Measurements from ENCODE around the gene MAML1.

The MAML1 gene

DNA sequence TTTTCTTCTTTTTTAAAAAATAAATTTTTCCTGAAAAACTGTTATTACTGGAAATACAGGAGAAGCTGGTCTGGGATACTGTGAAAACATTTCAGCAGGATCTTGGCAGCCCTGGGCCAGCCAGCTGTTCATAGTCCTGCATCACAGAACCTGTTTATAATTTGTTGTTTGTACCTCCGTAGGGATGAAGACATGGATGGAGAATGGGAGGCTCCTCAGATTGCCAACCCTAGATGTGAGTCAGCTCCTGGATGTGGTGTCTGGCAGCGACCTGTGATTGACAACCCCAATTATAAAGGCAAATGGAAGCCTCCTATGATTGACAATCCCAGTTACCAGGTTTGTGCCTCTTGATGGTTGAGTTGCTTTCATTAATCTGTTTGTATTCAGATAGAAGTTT, 12.4 kb upstream of the MAML1 start:
- no peak for ATAC-seq
- TF ChIP-seq, protein P1, sequence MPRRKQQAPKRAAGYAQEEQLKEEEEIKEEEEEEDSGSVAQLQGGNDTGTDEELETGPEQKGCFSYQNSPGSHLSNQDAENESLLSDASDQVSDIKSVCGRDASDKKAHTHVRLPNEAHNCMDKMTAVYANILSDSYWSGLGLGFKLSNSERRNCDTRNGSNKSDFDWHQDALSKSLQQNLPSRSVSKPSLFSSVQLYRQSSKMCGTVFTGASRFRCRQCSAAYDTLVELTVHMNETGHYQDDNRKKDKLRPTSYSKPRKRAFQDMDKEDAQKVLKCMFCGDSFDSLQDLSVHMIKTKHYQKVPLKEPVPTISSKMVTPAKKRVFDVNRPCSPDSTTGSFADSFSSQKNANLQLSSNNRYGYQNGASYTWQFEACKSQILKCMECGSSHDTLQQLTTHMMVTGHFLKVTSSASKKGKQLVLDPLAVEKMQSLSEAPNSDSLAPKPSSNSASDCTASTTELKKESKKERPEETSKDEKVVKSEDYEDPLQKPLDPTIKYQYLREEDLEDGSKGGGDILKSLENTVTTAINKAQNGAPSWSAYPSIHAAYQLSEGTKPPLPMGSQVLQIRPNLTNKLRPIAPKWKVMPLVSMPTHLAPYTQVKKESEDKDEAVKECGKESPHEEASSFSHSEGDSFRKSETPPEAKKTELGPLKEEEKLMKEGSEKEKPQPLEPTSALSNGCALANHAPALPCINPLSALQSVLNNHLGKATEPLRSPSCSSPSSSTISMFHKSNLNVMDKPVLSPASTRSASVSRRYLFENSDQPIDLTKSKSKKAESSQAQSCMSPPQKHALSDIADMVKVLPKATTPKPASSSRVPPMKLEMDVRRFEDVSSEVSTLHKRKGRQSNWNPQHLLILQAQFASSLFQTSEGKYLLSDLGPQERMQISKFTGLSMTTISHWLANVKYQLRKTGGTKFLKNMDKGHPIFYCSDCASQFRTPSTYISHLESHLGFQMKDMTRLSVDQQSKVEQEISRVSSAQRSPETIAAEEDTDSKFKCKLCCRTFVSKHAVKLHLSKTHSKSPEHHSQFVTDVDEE (CRISPR knock-in tag; IDR thresholded peaks at IDR 0.05) = no peak

DNA sequence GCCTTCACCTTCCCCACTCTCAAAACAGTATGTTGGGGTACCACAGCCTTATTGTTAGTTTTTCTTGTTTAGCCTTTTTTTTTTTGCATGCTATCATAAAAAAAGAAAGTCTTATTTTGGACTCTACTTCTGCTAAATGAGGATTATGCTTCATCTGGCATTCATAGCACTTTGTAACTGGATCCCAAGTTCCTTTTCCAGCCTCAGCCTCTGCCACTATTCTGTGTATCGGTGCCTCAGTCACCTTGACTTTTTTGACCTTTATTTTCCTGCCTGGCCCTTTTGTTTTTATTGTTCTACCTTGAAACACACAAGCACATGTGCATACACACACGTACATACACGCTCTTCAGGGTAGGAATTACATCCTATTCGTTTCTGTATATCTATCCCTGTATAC, 8.5 kb upstream of the MAML1 start:
- no peak for ATAC-seq
- TF ChIP-seq TOX (CRISPR knock-in tag; IDR thresholded peaks at IDR 0.05; ENCODE audit: borderline replicate concordance) (no peak), OSR1 (CRISPR knock-in tag; IDR thresholded peaks at IDR 0.05) (no peak)
- TF ChIP-seq, protein P2, sequence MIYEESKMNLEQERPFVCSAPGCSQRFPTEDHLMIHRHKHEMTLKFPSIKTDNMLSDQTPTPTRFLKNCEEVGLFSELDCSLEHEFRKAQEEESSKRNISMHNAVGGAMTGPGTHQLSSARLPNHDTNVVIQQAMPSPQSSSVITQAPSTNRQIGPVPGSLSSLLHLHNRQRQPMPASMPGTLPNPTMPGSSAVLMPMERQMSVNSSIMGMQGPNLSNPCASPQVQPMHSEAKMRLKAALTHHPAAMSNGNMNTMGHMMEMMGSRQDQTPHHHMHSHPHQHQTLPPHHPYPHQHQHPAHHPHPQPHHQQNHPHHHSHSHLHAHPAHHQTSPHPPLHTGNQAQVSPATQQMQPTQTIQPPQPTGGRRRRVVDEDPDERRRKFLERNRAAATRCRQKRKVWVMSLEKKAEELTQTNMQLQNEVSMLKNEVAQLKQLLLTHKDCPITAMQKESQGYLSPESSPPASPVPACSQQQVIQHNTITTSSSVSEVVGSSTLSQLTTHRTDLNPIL (CRISPR knock-in tag; IDR thresholded peaks at IDR 0.05; ENCODE audit: low read depth) = no peak

DNA sequence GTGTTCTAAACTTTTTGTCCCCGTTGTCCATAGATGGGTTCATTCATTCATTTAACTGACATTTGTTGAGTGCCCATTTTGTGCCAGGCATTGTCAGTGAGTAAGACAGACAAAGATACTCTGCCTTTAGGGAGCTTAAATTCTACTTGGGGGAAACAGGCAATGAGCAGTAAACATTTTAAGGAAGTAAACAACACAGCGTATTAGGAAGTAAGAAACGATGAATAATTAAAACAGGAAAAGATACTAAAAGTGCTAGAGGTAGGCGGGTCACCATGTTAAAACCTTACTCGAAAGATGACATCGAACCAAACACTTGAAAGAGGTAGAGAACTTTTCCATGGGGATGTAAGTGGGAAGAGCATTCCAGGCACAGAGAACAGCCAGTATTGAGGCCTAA, 5.5 kb upstream of the MAML1 start:
- TF ChIP-seq, protein P3, sequence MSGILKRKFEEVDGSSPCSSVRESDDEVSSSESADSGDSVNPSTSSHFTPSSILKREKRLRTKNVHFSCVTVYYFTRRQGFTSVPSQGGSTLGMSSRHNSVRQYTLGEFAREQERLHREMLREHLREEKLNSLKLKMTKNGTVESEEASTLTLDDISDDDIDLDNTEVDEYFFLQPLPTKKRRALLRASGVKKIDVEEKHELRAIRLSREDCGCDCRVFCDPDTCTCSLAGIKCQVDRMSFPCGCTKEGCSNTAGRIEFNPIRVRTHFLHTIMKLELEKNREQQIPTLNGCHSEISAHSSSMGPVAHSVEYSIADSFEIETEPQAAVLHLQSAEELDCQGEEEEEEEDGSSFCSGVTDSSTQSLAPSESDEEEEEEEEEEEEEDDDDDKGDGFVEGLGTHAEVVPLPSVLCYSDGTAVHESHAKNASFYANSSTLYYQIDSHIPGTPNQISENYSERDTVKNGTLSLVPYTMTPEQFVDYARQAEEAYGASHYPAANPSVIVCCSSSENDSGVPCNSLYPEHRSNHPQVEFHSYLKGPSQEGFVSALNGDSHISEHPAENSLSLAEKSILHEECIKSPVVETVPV (CRISPR knock-in tag; IDR thresholded peaks at IDR 0.05) = no peak
- no peak for TF ChIP-seq ESRRG (CRISPR knock-in tag; IDR thresholded peaks at IDR 0.05)
- no peak for TF ChIP-seq TOX (CRISPR knock-in tag; IDR thresholded peaks at IDR 0.05; ENCODE audit: borderline replicate concordance)
- no peak for TF ChIP-seq ZNF8 (CRISPR knock-in tag; IDR thresholded peaks at IDR 0.05)
- no peak for TF ChIP-seq GLIS3 (CRISPR knock-in tag; IDR thresholded peaks at IDR 0.05)
- TF ChIP-seq ISL1 (CRISPR knock-in tag; IDR thresholded peaks at IDR 0.05) = no peak
- TF ChIP-seq, protein P4, sequence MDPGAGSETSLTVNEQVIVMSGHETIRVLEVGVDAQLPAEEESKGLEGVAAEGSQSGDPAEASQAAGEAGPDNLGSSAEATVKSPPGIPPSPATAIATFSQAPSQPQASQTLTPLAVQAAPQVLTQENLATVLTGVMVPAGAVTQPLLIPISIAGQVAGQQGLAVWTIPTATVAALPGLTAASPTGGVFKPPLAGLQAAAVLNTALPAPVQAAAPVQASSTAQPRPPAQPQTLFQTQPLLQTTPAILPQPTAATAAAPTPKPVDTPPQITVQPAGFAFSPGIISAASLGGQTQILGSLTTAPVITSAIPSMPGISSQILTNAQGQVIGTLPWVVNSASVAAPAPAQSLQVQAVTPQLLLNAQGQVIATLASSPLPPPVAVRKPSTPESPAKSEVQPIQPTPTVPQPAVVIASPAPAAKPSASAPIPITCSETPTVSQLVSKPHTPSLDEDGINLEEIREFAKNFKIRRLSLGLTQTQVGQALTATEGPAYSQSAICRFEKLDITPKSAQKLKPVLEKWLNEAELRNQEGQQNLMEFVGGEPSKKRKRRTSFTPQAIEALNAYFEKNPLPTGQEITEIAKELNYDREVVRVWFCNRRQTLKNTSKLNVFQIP (CRISPR knock-in tag; IDR thresholded peaks at IDR 0.05; ENCODE audit: borderline replicate concordance, low read depth) = no peak
- TF ChIP-seq PPARA (CRISPR knock-in tag; IDR thresholded peaks at IDR 0.05; ENCODE audit: borderline replicate concordance) = no peak
- no peak for TF ChIP-seq BACH2 (CRISPR knock-in tag; IDR thresholded peaks at IDR 0.05; ENCODE audit: borderline replicate concordance)
- TF ChIP-seq ARNTL (CRISPR knock-in tag; IDR thresholded peaks at IDR 0.05; ENCODE audit: borderline replicate concordance, low read depth) = no peak
- TF ChIP-seq ZNF565 (CRISPR knock-in tag; conservative IDR thresholded peaks at IDR 0.05; ENCODE audit: low read depth) = no peak
- TF ChIP-seq SNAI2 (CRISPR knock-in tag; IDR thresholded peaks at IDR 0.05) = no peak
- TF ChIP-seq ZFP30 (CRISPR knock-in tag; IDR thresholded peaks at IDR 0.05) = no peak
- TF ChIP-seq, protein P2 (CRISPR knock-in tag; IDR thresholded peaks at IDR 0.05; ENCODE audit: low read depth) = no peak
- TF ChIP-seq, protein P5, sequence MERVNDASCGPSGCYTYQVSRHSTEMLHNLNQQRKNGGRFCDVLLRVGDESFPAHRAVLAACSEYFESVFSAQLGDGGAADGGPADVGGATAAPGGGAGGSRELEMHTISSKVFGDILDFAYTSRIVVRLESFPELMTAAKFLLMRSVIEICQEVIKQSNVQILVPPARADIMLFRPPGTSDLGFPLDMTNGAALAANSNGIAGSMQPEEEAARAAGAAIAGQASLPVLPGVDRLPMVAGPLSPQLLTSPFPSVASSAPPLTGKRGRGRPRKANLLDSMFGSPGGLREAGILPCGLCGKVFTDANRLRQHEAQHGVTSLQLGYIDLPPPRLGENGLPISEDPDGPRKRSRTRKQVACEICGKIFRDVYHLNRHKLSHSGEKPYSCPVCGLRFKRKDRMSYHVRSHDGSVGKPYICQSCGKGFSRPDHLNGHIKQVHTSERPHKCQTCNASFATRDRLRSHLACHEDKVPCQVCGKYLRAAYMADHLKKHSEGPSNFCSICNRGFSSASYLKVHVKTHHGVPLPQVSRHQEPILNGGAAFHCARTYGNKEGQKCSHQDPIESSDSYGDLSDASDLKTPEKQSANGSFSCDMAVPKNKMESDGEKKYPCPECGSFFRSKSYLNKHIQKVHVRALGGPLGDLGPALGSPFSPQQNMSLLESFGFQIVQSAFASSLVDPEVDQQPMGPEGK (CRISPR knock-in tag; IDR thresholded peaks at IDR 0.05; ENCODE audit: borderline replicate concordance) = no peak
- TF ChIP-seq ZNF70 (CRISPR knock-in tag; IDR thresholded peaks at IDR 0.05) = no peak
- TF ChIP-seq, protein P1 (CRISPR knock-in tag; IDR thresholded peaks at IDR 0.05) = no peak
- TF ChIP-seq CSDC2 (CRISPR knock-in tag; IDR thresholded peaks at IDR 0.05) = no peak
- TF ChIP-seq ZFP3 (CRISPR knock-in tag; IDR thresholded peaks at IDR 0.05) = no peak
- no peak for TF ChIP-seq TCF4 (CRISPR knock-in tag; IDR thresholded peaks at IDR 0.05; ENCODE audit: borderline replicate concordance)
- no peak for ATAC-seq

All from SK-N-SH treated with all-trans-retinoic acid at 6 μM for 48 hours (cell line).